ENCODE data around the gene EHBP1L1.

DNA sequence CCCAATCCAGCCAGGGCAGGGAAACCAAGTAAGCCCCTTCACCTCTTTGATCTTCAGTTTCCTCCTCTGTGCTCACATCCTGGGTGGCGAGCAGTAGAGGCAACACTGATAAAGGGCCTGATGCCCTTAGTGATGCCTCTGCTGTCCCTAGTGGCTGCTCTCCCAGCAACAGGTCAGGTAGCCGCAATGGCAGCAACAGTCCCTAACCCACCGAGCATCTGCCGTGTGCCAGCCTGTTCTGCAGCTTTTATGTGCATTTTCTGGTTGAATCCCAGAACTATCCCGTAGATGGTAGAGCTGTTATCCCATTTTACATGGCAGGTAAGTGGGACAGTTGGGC lies 45.7 kb upstream of the EHBP1L1 start:
- TF ChIP-seq CTCF (conservative IDR thresholded peaks at IDR 0.05 in 1 of 2, IDR thresholded peaks at IDR 0.05 in 1 of 2; ENCODE audit: extremely low read depth in 1 of 2, insufficient read depth in 1 of 2, low read depth in 1 of 2, low read length in 2 of 2) (peak; percentile 39 to 43), EZH2 (IDR thresholded peaks at IDR 0.05; ENCODE audit: borderline replicate concordance, low read length) (no peak)
